ENCODE data around the gene NF2.
"Not testable (repeated sequence)": the region's sequence is repeated elsewhere in the genome, so short reads cannot be mapped to it uniquely, and the experiment has no call there.

NF2 gene

GRCh38 chr22:29603358-29604075 lies at the start of gene NF2:
TSS of gene NF2 (plus strand) at chr22:29603633. CDS start at chr22:29603999, 366 bp downstream.
- peak; percentile 99 for DNase-seq

DNA sequence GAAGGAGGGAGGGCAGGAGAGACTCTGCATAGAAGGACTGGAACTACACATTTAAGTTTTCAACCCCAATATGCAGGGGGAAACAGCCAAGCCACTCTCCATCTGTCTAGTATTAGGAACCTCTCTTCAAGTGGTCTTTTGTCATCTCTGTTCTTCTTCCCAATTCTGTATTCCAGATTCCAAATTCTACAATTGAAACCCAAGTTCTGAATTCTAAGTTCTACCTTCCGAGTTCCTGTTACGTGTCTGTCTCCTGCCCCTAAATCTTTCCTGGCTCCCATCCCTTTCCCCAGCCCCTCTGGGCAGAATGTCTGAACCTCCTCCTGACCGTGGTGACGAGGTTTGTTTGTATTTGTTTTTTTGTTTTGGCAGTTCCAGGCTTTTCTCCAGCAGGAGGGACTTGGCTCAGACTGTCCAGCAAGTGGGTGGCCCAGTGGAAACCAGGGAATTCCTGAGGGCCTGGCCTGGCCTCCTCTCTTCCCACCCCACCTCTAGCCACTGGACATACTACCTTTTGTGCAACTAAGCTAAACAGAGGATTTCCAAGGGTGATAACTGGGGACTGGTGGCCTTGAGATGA lies 48.3 kb upstream of the NF2 start:
- no peak for DNase-seq

DNA sequence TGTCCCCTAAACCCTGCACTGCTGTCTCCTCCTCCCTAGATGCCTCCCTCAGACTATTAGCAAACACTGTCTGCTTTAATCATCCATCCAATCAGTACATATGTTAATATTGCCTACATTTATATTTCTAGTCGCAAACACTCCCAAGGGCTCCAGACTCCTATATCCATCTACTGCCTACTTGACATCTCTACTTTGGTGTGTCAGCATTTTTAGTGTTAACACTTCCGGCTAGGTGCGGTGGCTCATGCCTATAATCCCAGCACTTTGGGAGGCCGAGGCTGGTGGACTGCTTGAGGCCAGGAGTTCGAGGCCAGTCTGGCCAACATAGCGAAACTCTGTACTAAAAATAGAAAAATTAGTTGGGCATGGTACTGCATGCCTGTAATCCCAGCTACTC lies 44.4 kb upstream of the NF2 start:
- DNase-seq, result no peak

GRCh38 chr22:29559853-29560252 lies 43.6 kb upstream of the NF2 start:
- no peak for DNase-seq

DNA sequence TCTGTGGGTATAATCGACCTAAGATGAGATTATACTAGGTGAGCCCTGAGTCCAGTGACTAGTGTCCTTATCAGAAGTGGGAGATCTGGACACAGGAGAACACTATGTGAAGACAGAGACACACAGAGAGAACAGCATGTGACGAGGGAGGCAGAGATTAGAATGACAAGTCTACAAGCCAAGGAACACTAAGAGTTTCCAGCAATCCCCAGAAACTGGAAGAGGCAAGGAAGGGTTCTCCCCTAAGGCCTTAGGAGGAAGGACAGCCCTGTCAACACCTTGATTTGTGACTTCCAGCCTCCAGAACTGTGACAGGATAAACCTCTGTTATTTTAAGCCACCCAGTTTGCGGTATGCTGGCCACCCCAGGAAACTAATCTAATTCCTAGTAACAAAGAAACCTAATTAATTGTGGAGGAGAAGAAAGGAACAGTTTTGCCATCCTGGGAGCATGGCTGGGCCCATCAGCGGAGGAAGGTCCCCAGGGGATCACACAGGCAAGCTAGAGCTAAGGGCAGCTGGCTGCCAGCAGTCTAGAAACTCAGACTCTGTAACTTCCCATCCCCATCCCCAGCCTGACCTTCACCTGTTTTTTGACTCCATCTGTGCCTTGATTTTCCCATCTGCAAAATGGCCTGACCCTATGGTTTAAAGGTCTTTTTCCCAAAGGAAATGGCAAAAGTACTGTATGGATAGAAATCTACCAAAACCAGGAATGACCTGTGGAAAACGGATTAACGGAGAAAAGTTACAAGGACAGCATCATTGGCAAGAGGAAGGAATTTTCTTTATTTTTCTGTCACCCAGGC lies 39.6 kb upstream of the NF2 start:
- no peak for DNase-seq

- DNase-seq, result not testable (repeated sequence)
Measured at GRCh38 chr22:29566513-29566912, 36.9 kb upstream of the NF2 start.

- no peak for DNase-seq
Measured at GRCh38 chr22:29567338-29567737, 36.1 kb upstream of the NF2 start.

GRCh38 chr22:29569011-29569678 lies 34.3 kb upstream of the NF2 start:
- no peak for DNase-seq

DNA sequence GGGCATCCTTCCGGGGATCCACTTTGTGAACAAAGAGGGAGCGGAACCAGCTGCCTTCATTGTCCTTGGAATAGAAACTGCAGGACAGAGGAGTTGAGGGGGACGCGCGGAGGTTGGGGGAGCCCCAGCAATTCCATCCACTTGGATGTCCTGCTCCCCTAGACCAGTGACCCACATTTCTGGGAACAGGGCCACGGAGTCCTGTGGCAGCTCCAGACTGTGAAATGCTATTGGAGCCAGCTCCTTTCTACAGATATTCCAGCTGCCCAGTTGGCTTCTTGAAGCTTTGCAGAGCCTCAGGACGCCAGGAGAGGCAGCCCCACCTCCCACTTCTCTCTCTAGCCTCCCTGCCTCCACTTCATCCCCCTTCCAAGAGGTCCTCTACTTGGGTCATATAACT lies 33.0 kb upstream of the NF2 start:
- DNase-seq, result no peak

GRCh38 chr22:29570912-29571549 lies 32.4 kb upstream of the NF2 start:
- no peak for DNase-seq

DNA sequence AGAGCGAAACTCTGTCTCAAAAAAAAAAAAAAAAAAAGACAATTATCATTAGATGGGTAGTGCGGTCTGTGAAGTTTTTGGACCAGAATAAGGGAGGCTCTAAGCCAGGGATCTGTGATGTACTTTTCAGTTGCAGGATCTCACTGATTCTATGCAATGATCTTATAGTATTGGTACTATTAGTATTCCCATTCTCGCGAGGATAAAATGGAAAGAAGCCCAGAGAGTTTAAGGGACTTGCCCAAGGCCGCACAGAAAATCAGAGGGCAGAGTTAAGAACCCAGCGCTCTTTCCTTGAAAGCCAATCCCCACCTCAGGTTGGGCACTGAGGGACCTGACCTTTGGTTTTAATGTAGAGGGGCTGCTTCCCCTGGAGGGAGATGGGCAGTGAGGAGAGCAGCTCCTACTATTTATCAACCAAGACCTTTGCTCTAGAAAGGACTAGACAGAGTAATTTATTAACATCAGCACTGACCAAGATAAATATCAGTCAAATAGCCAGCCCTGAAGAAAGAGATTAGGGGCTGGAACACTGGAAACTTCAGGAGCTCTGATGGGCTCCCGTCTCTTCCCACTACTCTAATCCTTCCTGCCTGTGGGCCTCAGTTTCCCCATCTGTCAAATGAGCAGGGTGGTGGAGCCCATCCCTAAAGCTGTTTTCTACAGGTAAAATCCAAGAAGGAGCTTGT lies 28.5 kb upstream of the NF2 start:
- DNase-seq, result no peak

GRCh38 chr22:29578462-29579200 lies 24.8 kb upstream of the NF2 start:
- no peak for DNase-seq

DNA sequence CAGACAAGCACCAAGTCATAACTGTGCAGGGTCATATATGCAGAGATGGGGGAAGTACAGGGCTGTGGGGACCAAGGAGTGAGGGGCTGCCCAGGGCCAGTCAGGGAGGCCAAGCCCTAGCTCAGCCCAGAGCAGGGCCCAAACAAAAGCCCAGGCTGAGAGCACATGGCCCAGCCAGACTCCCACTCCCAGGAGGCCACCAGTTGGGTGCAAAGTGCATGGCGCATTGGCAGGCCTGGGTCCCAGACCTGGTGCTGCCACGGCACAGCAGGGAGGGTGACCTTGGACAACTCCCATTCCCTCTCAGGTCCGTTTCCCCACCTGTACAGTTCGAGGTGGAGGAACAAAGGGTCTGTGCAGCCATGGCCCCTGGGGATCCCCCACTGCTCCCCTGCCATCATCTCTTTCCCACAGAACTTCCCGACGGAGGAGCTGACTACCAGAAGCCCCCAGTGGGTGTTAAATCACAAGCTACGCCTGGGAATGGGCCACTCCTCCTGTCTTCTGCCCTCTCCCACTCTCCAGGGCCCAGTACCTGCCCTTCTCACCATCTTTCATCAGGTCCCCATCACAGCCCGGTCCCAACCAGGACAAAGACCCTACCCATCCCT lies 23.1 kb upstream of the NF2 start:
- DNase-seq, result no peak

- no peak for DNase-seq
Measured at GRCh38 chr22:29581799-29582198, 21.6 kb upstream of the NF2 start.

DNA sequence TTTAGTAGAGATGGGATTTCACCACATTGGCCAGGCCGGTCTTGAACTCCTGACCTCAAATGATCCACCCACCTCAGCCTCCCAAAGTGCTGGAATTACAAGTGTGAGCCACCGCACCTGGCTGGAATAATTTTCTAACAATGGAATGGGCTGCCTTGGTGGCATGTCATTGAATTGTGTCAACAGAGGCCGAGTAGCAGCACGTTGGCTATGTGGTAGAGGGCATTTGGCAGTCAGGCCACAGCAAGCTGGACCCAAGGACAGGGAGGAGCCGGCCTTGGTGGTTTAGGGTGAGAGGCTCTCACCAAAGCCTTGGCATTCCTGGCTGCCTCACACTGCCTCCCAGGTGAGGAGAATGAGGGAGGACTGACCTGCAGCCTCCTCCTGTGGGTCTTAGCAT lies 18.5 kb upstream of the NF2 start:
- DNase-seq, result no peak

DNA sequence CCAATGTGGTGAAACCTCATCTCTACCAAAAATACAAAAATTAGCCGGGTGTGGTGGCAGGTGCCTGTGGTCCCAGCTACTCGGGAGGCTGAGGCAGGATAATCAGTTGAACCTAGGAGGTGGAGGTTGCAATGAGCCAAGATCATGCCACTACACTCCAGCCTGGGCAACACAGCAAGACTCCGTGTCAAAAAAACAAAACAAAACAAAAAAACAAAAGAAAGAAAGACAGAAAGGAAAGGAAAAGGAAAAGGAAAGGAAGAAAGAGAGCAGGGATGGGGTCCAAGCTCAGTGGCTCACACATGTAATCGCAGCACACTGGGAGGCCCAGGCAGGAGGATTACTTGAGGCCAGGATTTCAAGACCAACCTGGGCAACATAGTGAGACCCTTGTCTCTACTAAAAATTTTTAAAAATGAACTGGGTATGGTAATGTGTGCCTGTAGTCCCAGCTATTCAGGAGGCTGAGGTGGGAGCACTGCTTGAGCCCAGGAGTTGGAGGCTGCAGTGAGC lies 17.2 kb upstream of the NF2 start:
- DNase-seq, result not testable (repeated sequence)

- no peak for DNase-seq
Measured at GRCh38 chr22:29587938-29588699, 15.3 kb upstream of the NF2 start.

GRCh38 chr22:29593923-29594322 lies 9.5 kb upstream of the NF2 start:
- DNase-seq, result no peak

GRCh38 chr22:29594447-29594846 lies 9.0 kb upstream of the NF2 start:
- DNase-seq, result not testable (repeated sequence)

DNA sequence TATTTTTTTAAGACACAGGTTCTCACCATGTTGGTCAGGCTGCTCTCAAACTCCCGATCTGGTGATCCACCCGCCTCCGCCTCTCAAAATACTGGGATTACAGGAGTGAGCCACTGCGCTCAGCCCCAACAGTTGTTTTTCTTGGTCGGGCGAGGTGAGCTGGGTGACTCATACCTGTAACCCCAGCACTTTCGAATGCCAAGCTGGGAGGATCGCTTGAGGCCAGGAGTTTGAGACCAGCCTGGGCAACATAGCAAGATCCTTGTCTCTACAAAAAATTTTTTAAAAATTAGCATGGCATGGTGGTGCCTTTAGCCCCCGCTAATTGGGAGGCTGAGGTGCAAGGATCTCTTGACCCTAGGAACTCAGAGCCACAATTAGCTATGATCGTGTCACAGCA lies 7.0 kb upstream of the NF2 start:
- no peak for DNase-seq
